GM18867 (cell line): ENCODE data around the gene ACSM5.
"Not testable (repeated sequence)": the region's sequence is repeated elsewhere in the genome, so short reads cannot be mapped to it uniquely, and the experiment has no call there.

ENCODE experiments used
- ATAC-seq: cut with Tn5 transposase; IDR thresholded peaks from one replicate; pipeline ENCODE4 v1.9.1; 2021; ENCODE audit warnings: mild to moderate bottlenecking, moderate library complexity; ENCODE audit not compliant: unreplicated experiment

ACSM5 gene

GRCh38 chr16:20398603-20399002 lies 10.7 kb upstream of the ACSM5 start:
- no peak for ATAC-seq

- no peak for ATAC-seq
These were observed 10.1 kb upstream of the ACSM5 start for GRCh38 chr16:20399185-20399584.

DNA sequence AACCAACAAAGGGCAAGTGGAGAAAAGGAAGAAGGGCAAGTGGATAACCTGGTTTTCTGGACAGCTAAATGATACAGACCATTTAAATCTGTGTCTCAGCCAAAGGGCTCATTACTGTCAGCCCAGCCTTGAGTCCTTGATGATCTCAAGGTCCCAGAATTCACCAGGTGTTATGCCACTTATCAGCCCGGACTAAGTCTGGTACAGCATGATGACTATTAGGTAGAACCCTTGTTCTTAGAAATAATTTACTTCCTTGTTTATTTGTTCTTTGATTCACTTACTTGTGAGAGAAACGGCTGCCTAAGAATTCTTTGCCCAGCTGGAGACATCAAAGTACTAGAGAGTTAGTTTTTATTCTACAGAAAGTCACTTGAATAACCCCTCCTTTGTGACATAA lies 8.3 kb upstream of the ACSM5 start:
- ATAC-seq: no peak

GRCh38 chr16:20401475-20402016 lies 7.8 kb upstream of the ACSM5 start:
- no peak for ATAC-seq

DNA sequence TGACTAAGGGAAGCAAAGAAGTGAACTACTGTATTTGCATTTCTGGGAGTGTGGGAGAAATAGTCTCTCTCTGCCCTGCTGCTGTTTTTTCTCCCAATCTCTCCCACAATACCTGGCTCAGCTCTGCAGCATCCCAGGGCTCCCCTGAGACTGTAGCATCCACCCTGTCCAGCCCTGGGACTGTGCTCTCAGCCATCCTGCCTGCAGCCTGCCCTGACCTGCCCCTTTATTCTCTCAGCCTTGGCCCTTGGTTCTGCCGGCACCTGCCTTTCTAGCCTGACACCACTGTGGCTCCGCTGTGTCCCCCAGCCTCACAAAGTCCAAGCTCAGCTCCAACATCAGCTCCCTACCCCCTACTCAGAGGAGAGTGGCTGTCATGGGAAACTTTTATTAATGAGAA lies 6.7 kb upstream of the ACSM5 start:
- no peak for ATAC-seq

DNA sequence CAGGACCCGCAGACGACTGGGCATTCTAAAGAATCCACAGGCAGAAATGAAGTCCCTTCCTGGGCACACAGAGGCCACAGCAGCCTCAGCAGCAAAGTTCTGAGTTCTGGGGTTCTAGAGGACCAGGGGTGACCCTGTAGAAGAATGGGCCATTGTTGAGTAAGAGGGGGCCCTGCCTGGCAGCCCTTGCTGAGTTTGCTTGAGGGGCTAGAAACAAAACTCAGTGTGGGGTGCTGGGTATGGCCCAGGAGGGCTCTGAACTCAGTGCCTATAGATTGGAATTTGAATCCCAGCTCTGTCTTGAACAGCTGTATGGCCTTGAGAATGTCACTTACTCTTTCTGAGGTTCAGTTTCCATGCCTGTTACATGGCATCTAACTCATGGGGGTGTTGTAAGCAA lies 4.7 kb upstream of the ACSM5 start, which contains the start of gene PDILT:
TSS of gene PDILT (minus strand) at position 101 of the 400 bp plus-strand sequence. CDS start 5,437 bp downstream, outside the sequence.
- ATAC-seq: no peak

- no peak for ATAC-seq
These were observed 888 bp downstream of the ACSM5 start for GRCh38 chr16:20410121-20410723.

DNA sequence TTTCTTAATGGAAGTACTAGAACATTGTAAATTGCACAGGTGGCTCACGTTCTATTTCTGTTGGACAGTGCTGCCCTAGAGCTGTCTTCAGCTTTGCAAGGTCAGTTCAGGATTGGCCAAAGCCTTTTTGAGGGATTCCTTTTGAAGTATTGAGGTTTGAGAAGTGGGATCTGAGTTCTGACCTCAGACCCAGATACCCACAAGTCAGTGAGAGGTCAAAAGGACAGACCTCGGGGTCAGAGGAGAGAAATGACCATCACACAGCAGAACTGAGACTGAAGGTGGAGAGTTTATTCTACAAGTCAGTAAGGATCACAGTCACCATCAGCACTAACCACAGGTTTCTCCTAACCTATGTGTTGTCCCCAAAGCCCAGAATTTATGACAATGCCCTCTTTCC lies 1.7 kb downstream of the ACSM5 start:
- no peak for ATAC-seq

DNA sequence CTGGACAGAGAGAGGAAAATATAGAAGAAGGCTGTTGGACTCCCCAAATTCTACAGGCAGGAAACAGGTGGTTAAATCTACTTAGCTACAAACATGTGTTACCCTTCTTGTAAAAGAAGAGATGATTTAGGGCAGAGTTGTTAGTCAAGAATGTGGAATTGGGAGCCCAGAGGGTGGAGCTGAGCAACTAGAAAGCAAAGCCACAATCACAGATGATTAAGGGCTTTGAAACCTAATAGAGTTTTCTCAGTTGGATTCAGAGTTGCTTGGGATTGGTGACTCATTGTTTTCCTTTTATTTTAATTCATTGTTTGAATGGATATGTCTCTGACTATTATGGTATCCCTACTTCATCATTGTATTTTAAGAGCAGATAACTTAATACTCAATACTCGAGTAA lies 6.2 kb downstream of the ACSM5 start:
- no peak for ATAC-seq

GRCh38 chr16:20419093-20419492 lies 9.8 kb downstream of the ACSM5 start:
- not testable (repeated sequence) for ATAC-seq

DNA sequence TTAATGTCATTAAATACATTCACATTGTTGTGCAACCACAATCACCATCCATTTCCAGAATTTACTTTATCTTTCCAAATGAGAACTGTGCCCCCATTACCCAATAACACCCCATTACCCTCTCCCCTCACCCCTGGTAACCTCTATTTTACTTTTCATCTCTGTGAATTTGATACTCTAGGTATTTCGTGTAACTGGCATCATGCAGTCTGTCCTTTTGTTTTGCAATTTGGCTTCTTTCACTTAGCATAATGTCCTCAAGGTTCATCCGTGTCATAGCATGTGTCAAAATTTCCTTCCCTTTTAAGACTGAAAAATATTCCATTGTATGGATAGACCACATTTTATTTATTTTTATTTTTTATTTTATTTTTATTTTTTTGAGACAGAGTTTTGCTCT lies 12.4 kb downstream of the ACSM5 start:
- not testable (repeated sequence) for ATAC-seq

DNA sequence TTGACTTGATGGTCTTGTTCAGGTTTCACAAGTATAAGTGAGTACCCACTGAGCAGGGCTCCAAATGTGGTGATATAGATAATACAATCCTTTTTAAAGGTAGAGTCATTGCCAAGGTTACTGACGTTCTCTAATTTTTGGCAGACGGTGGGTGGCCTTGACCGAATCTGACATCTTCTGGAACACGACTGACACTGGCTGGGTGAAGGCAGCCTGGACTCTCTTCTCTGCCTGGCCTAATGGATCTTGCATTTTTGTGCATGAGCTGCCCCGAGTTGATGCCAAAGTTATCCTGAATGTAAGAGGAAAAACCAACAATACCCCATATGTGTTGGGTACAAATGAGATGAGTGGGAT lies 14.4 kb downstream of the ACSM5 start:
- ATAC-seq: not testable (repeated sequence)

GRCh38 chr16:20424129-20424866 lies 15.0 kb downstream of the ACSM5 start:
- ATAC-seq: no peak

GRCh38 chr16:20427401-20427797 lies 18.1 kb downstream of the ACSM5 start:
- not testable (repeated sequence) for ATAC-seq

GRCh38 chr16:20429499-20429898 lies 20.2 kb downstream of the ACSM5 start:
- not testable (repeated sequence) for ATAC-seq

DNA sequence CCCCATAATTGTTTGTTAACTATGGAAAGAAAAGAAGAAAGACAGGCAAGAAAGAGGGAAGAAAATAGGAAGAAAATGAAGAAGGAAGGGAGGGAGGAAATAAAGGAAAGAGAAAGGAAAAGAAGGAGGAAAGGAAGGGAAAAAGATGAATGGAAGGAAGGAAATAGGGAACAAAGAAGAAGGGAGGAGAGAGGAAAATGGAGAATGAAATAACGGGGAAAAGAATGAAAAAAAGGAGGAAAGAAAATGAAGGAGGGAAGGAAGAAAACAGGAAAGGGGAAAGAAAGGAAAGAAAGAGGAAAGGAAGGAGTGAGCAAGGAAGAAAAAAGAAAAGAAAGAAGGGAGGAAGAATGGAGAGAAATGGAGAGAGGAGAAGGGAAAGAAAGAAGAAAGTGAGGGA lies 21.1 kb downstream of the ACSM5 start:
- not testable (repeated sequence) for ATAC-seq

GRCh38 chr16:20430948-20431347 lies 21.6 kb downstream of the ACSM5 start:
- ATAC-seq: no peak

GRCh38 chr16:20438950-20439349 lies 29.6 kb downstream of the ACSM5 start:
- ATAC-seq: not testable (repeated sequence)

GRCh38 chr16:20439820-20440231 lies 30.5 kb downstream of the ACSM5 start:
- not testable (repeated sequence) for ATAC-seq

- not testable (repeated sequence) for ATAC-seq
These were observed 31.4 kb downstream of the ACSM5 start for GRCh38 chr16:20440731-20441130.

DNA sequence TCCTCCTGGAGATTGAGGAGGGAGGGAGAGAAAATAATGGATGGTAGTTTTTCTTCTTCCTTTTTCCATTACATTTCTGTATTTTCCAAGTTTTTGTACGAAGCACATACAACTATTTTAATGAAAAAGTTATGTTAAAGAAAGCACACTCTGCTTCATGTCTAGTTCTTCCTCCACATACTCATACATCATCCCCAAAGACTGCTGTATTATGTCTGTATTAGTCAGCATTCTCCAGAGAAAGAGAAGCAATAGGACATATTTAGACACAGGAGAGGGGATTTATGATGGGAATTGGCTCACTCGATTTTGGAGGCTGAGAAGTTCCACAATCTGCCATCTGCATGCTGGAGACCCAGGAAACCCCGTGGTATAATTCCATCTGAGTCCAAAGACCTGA lies 31.9 kb downstream of the ACSM5 start:
- ATAC-seq: no peak

DNA sequence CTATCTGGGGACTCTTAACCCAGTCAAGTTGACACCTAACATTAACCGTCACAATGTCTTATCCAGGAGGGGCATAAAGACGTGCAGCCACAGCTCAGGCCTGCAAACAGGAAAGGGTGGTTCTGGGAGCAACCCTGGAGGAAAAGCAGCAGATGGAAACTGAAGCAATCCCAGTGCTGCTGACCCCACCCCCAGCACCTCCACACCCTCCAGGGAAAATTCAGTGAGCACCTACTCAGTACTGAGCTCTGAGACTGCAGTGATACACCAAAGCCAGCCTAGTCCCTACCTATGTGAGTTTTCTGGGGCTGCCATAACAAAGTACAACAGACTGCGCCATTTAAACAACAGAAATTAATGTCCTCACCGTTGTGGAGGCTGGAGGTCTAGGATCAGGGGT lies 32.5 kb downstream of the ACSM5 start:
- ATAC-seq: not testable (repeated sequence)
